Measurements from ENCODE around the gene TVP23A.

The TVP23A gene

GRCh38 chr16:10767127-10767526 is 51.5 kb downstream of the TVP23A start:
- Histone ChIP-seq H2AFZ (ENCODE audit: low read depth, low read length) (no peak overlapping the region), H3K27me3 (ENCODE audit: insufficient read depth, low read length) (no peaks in the 10 kb centered on the region), H3K9me3 (ENCODE audit: low read length) (peaks cover 6% of the 10 kb centered on the region), H3K4me3 (ENCODE audit: low read length) (no peak overlapping the region), H3K36me3 (ENCODE audit: insufficient read depth, low read length) (peaks cover 38% of the 10 kb centered on the region), H3K4me1 (ENCODE audit: insufficient read depth, low read length) (no peaks in the 10 kb centered on the region)

GRCh38 chr16:10765772-10766171 is 52.8 kb downstream of the TVP23A start:
- Histone ChIP-seq H3K36me3 (ENCODE audit: insufficient read depth, low read length) (peaks cover 50% of the 10 kb centered on the region), H3K27me3 (ENCODE audit: insufficient read depth, low read length) (no peaks in the 10 kb centered on the region), H3K4me3 (ENCODE audit: low read length) (no peak overlapping the region), H2AFZ (ENCODE audit: low read depth, low read length) (no peak overlapping the region), H3K4me1 (ENCODE audit: insufficient read depth, low read length) (no peaks in the 10 kb centered on the region), H3K9me3 (ENCODE audit: low read length) (peaks cover 6% of the 10 kb centered on the region)

GRCh38 chr16:10763456-10763855 is 55.1 kb downstream of the TVP23A start:
- peaks cover 57% of the 10 kb centered on the region for H3K36me3 ChIP-seq (ENCODE audit: insufficient read depth, low read length)
- no peaks in the 10 kb centered on the region for H3K4me1 ChIP-seq (ENCODE audit: insufficient read depth, low read length)
- no peaks in the 10 kb centered on the region for H3K27me3 ChIP-seq (ENCODE audit: insufficient read depth, low read length)
- H3K9me3 ChIP-seq (ENCODE audit: low read length): peaks cover 6% of the 10 kb centered on the region
- H2AFZ ChIP-seq (ENCODE audit: low read depth, low read length): no peak overlapping the region
- H3K4me3 ChIP-seq (ENCODE audit: low read length): no peak overlapping the region

- H3K4me3 ChIP-seq (ENCODE audit: low read length): no peak overlapping the region
- H3K4me1 ChIP-seq (ENCODE audit: insufficient read depth, low read length): no peaks in the 10 kb centered on the region
- no peaks in the 10 kb centered on the region for H3K27me3 ChIP-seq (ENCODE audit: insufficient read depth, low read length)
- no peak overlapping the region for H2AFZ ChIP-seq (ENCODE audit: low read depth, low read length)
- peaks cover 66% of the 10 kb centered on the region for H3K36me3 ChIP-seq (ENCODE audit: insufficient read depth, low read length)
- H3K9me3 ChIP-seq (ENCODE audit: low read length): peaks cover 6% of the 10 kb centered on the region
Measured at GRCh38 chr16:10762336-10763016, 56.1 kb downstream of the TVP23A start.

- Histone ChIP-seq H3K9me3 (ENCODE audit: low read length) (peaks cover 6% of the 10 kb centered on the region), H3K4me1 (ENCODE audit: insufficient read depth, low read length) (no peaks in the 10 kb centered on the region), H3K4me3 (ENCODE audit: low read length) (no peak overlapping the region), H3K27me3 (ENCODE audit: insufficient read depth, low read length) (no peaks in the 10 kb centered on the region), H2AFZ (ENCODE audit: low read depth, low read length) (no peak overlapping the region), H3K36me3 (ENCODE audit: insufficient read depth, low read length) (peaks cover 63% of the 10 kb centered on the region)
Measured at GRCh38 chr16:10761373-10761772, 57.2 kb downstream of the TVP23A start.

GRCh38 chr16:10760858-10761257 is 57.7 kb downstream of the TVP23A start:
- Histone ChIP-seq H3K27me3 (ENCODE audit: insufficient read depth, low read length) (no peaks in the 10 kb centered on the region), H2AFZ (ENCODE audit: low read depth, low read length) (no peak overlapping the region), H3K4me1 (ENCODE audit: insufficient read depth, low read length) (no peaks in the 10 kb centered on the region), H3K4me3 (ENCODE audit: low read length) (no peak overlapping the region), H3K36me3 (ENCODE audit: insufficient read depth, low read length) (peaks cover 66% of the 10 kb centered on the region), H3K9me3 (ENCODE audit: low read length) (peaks cover 6% of the 10 kb centered on the region)

- peaks cover 63% of the 10 kb centered on the region for H3K36me3 ChIP-seq (ENCODE audit: insufficient read depth, low read length)
- H3K27me3 ChIP-seq (ENCODE audit: insufficient read depth, low read length): no peaks in the 10 kb centered on the region
- H2AFZ ChIP-seq (ENCODE audit: low read depth, low read length): no peak overlapping the region
- H3K9me3 ChIP-seq (ENCODE audit: low read length): no peaks in the 10 kb centered on the region
- no peaks in the 10 kb centered on the region for H3K4me1 ChIP-seq (ENCODE audit: insufficient read depth, low read length)
- H3K4me3 ChIP-seq (ENCODE audit: low read length): no peak overlapping the region
Measured at GRCh38 chr16:10756574-10756973, 62.0 kb downstream of the TVP23A start.

GRCh38 chr16:10754941-10755340 is 63.7 kb downstream of the TVP23A start:
- H3K27me3 ChIP-seq (ENCODE audit: insufficient read depth, low read length): no peaks in the 10 kb centered on the region
- no peaks in the 10 kb centered on the region for H3K4me1 ChIP-seq (ENCODE audit: insufficient read depth, low read length)
- no peaks in the 10 kb centered on the region for H3K9me3 ChIP-seq (ENCODE audit: low read length)
- H2AFZ ChIP-seq (ENCODE audit: low read depth, low read length): no peak overlapping the region
- peaks cover 53% of the 10 kb centered on the region for H3K36me3 ChIP-seq (ENCODE audit: insufficient read depth, low read length)
- no peak overlapping the region for H3K4me3 ChIP-seq (ENCODE audit: low read length)

- Histone ChIP-seq H3K4me1 (ENCODE audit: insufficient read depth, low read length) (no peaks in the 10 kb centered on the region), H3K9me3 (ENCODE audit: low read length) (no peaks in the 10 kb centered on the region), H3K27me3 (ENCODE audit: insufficient read depth, low read length) (no peaks in the 10 kb centered on the region), H3K36me3 (ENCODE audit: insufficient read depth, low read length) (peaks cover 43% of the 10 kb centered on the region), H2AFZ (ENCODE audit: low read depth, low read length) (no peak overlapping the region), H3K4me3 (ENCODE audit: low read length) (no peak overlapping the region)
Measured at GRCh38 chr16:10753670-10754069, 64.9 kb downstream of the TVP23A start.

- Histone ChIP-seq H3K4me1 (ENCODE audit: insufficient read depth, low read length) (no peaks in the 10 kb centered on the region), H3K36me3 (ENCODE audit: insufficient read depth, low read length) (peaks cover 41% of the 10 kb centered on the region), H3K4me3 (ENCODE audit: low read length) (no peak overlapping the region)
Measured at GRCh38 chr16:10752843-10753523, 65.6 kb downstream of the TVP23A start.

GRCh38 chr16:10751291-10751697 is 67.3 kb downstream of the TVP23A start:
- no peaks in the 10 kb centered on the region for H3K27me3 ChIP-seq (ENCODE audit: insufficient read depth, low read length)
- no peaks in the 10 kb centered on the region for H3K4me1 ChIP-seq (ENCODE audit: insufficient read depth, low read length)
- no peak overlapping the region for H2AFZ ChIP-seq (ENCODE audit: low read depth, low read length)
- no peaks in the 10 kb centered on the region for H3K9me3 ChIP-seq (ENCODE audit: low read length)
- H3K4me3 ChIP-seq (ENCODE audit: low read length): no peak overlapping the region
- peaks cover 38% of the 10 kb centered on the region for H3K36me3 ChIP-seq (ENCODE audit: insufficient read depth, low read length)

More at GRCh38 chr16:10752843-10753523, 65.6 kb downstream of the TVP23A start:
- no peaks in the 10 kb centered on the region for H3K27me3 ChIP-seq (ENCODE audit: insufficient read depth, low read length)
- no peak overlapping the region for H2AFZ ChIP-seq (ENCODE audit: low read depth, low read length)
- H3K9me3 ChIP-seq (ENCODE audit: low read length): no peaks in the 10 kb centered on the region

GRCh38 chr16:10750793-10751192 is 67.8 kb downstream of the TVP23A start:
- H3K9me3 ChIP-seq (ENCODE audit: low read length): no peaks in the 10 kb centered on the region
- no peak overlapping the region for H3K4me3 ChIP-seq (ENCODE audit: low read length)
- H3K36me3 ChIP-seq (ENCODE audit: insufficient read depth, low read length): peaks cover 35% of the 10 kb centered on the region
- no peaks in the 10 kb centered on the region for H3K27me3 ChIP-seq (ENCODE audit: insufficient read depth, low read length)
- H3K4me1 ChIP-seq (ENCODE audit: insufficient read depth, low read length): no peaks in the 10 kb centered on the region
- no peak overlapping the region for H2AFZ ChIP-seq (ENCODE audit: low read depth, low read length)

GRCh38 chr16:10745841-10746240 is 72.8 kb downstream of the TVP23A start:
- Histone ChIP-seq H3K9me3 (ENCODE audit: low read length) (no peaks in the 10 kb centered on the region), H3K4me3 (ENCODE audit: low read length) (no peak overlapping the region), H3K27me3 (ENCODE audit: insufficient read depth, low read length) (no peaks in the 10 kb centered on the region), H3K36me3 (ENCODE audit: insufficient read depth, low read length) (peaks cover 8% of the 10 kb centered on the region), H3K4me1 (ENCODE audit: insufficient read depth, low read length) (peaks cover 3% of the 10 kb centered on the region), H2AFZ (ENCODE audit: low read depth, low read length) (no peak overlapping the region)
